ENCODE measurements around the gene GDNF.
A peak's percentile ranks its signal among the peaks of the same experiment; 100 is the strongest.

The GDNF gene

GRCh38 chr5:37846786-37847310, 7.0 kb upstream of the GDNF start:
- no peak for DNase-seq

GRCh38 chr5:37844009-37844408, 4.2 kb upstream of the GDNF start:
- DNase-seq, result no peak

GRCh38 chr5:37842048-37842447, 2.2 kb upstream of the GDNF start:
- DNase-seq, result no peak

GRCh38 chr5:37841203-37841602, 1.4 kb upstream of the GDNF start:
- peak; percentile 25 for DNase-seq

- DNase-seq, result peak; percentile 50
Observed at GRCh38 chr5:37840053-37841034, 503 bp upstream of the GDNF start.

GRCh38 chr5:37838933-37839341, 904 bp downstream of the GDNF start:
- DNase-seq, result no peak

GRCh38 chr5:37838152-37838932, 1.5 kb downstream of the GDNF start:
- DNase-seq, result peak; percentile 29

GRCh38 chr5:37837414-37838032, 2.3 kb downstream of the GDNF start:
- peak; percentile 65 for DNase-seq

- DNase-seq, result peak; percentile 45
Observed at GRCh38 chr5:37836592-37837413, 3.0 kb downstream of the GDNF start.

GRCh38 chr5:37836235-37836591, 3.6 kb downstream of the GDNF start:
- peak; percentile 45 for DNase-seq

GRCh38 chr5:37835380-37835973, 4.4 kb downstream of the GDNF start:
- no peak for DNase-seq

- DNase-seq, result no peak
Observed at GRCh38 chr5:37834542-37835379, 5.1 kb downstream of the GDNF start.

GRCh38 chr5:37833990-37834389, 5.9 kb downstream of the GDNF start:
- DNase-seq, result no peak

GRCh38 chr5:37831821-37832534, 7.9 kb downstream of the GDNF start:
- no peak for DNase-seq

- no peak for DNase-seq
Observed at GRCh38 chr5:37830348-37830747, 9.5 kb downstream of the GDNF start.

GRCh38 chr5:37825334-37825915, 14.4 kb downstream of the GDNF start:
- DNase-seq, result peak; percentile 28

GRCh38 chr5:37823433-37824152, 16.2 kb downstream of the GDNF start:
- DNase-seq, result no peak

- no peak for DNase-seq
Observed at GRCh38 chr5:37816883-37817282, 23.0 kb downstream of the GDNF start.

GRCh38 chr5:37816331-37816730, 23.5 kb downstream of the GDNF start:
- DNase-seq, result no peak

All from NCI-H510A treated with DMSO at 0.1 percent for 48 hours (cell line).